Measurements from ENCODE around the gene GZMB.

GZMB gene

GRCh38 chr14:24634158-24634557 is at the start of gene GZMB:
GZMB (minus strand) TSS chr14:24634190; CDS start chr14:24634160, 30 bp downstream.
- no peaks in the 10 kb centered on the region for H3K79me2 ChIP-seq
- no peak for TF ChIP-seq CTCF (IDR thresholded peaks at IDR 0.05)
- H3K4me1 ChIP-seq, result no peaks in the 10 kb centered on the region
- H3K9ac ChIP-seq, result no peak within 1 kb of the TSS
- no peaks in the 10 kb centered on the region for H3K27me3 ChIP-seq (ENCODE audit: control insufficient read depth, insufficient read depth, low read length)
- H3K9me3 ChIP-seq (ENCODE audit: control insufficient read depth, low read length), result no peaks in the 10 kb centered on the region
- H2AFZ ChIP-seq, result no peak within 1 kb of the TSS
- H3K36me3 ChIP-seq (ENCODE audit: control insufficient read depth, insufficient read depth, low read length), result no peaks in the 10 kb centered on the region
- no peak within 1 kb of the TSS for H3K4me2 ChIP-seq (ENCODE audit: low read length)
- no peak within 1 kb of the TSS for H3K27ac ChIP-seq
- no peak within 1 kb of the TSS for H3K4me3 ChIP-seq (ENCODE audit: low read depth, low read length)

GRCh38 chr14:24681056-24681455 is 47.1 kb upstream of the GZMB start:
- H2AFZ ChIP-seq, result no peak overlapping the region
- H3K4me1 ChIP-seq, result no peaks in the 10 kb centered on the region
- H3K27me3 ChIP-seq (ENCODE audit: control insufficient read depth, insufficient read depth, low read length), result no peaks in the 10 kb centered on the region
- H3K9ac ChIP-seq, result no peak overlapping the region
- TF ChIP-seq CTCF (IDR thresholded peaks at IDR 0.05), result no peak
- no peak overlapping the region for H3K27ac ChIP-seq
- H3K4me2 ChIP-seq (ENCODE audit: low read length), result no peak overlapping the region
- no peaks in the 10 kb centered on the region for H3K9me3 ChIP-seq (ENCODE audit: control insufficient read depth, low read length)
- H3K4me3 ChIP-seq (ENCODE audit: low read depth, low read length), result no peak overlapping the region
- no peaks in the 10 kb centered on the region for H3K79me2 ChIP-seq
- H3K36me3 ChIP-seq (ENCODE audit: control insufficient read depth, insufficient read depth, low read length), result no peaks in the 10 kb centered on the region

- H3K9ac ChIP-seq, result no peak overlapping the region
Observed at GRCh38 chr14:24680516-24680915, 46.5 kb upstream of the GZMB start.

GRCh38 chr14:24679248-24679961 is 45.4 kb upstream of the GZMB start:
- H3K79me2 ChIP-seq, result no peaks in the 10 kb centered on the region
- no peaks in the 10 kb centered on the region for H3K4me1 ChIP-seq
- H3K27ac ChIP-seq, result no peak overlapping the region
- no peak overlapping the region for H3K9ac ChIP-seq
- H3K4me2 ChIP-seq (ENCODE audit: low read length), result no peak overlapping the region
- no peak overlapping the region for H3K4me3 ChIP-seq (ENCODE audit: low read depth, low read length)
- H2AFZ ChIP-seq, result no peak overlapping the region
- H3K9me3 ChIP-seq (ENCODE audit: control insufficient read depth, low read length), result no peaks in the 10 kb centered on the region
- H3K27me3 ChIP-seq (ENCODE audit: control insufficient read depth, insufficient read depth, low read length), result no peaks in the 10 kb centered on the region
- H3K36me3 ChIP-seq (ENCODE audit: control insufficient read depth, insufficient read depth, low read length), result no peaks in the 10 kb centered on the region
- TF ChIP-seq CTCF (IDR thresholded peaks at IDR 0.05), result no peak

More at GRCh38 chr14:24680516-24680915, 46.5 kb upstream of the GZMB start:
- Histone ChIP-seq H3K4me1 (no peaks in the 10 kb centered on the region), H3K9me3 (ENCODE audit: control insufficient read depth, low read length) (no peaks in the 10 kb centered on the region), H3K79me2 (no peaks in the 10 kb centered on the region), H3K27ac (no peak overlapping the region), H3K27me3 (ENCODE audit: control insufficient read depth, insufficient read depth, low read length) (no peaks in the 10 kb centered on the region), H2AFZ (no peak overlapping the region), H3K4me2 (ENCODE audit: low read length) (no peak overlapping the region), H3K4me3 (ENCODE audit: low read depth, low read length) (no peak overlapping the region), H3K36me3 (ENCODE audit: control insufficient read depth, insufficient read depth, low read length) (no peaks in the 10 kb centered on the region)
- TF ChIP-seq CTCF (IDR thresholded peaks at IDR 0.05), result no peak

GRCh38 chr14:24678801-24679247 is 44.8 kb upstream of the GZMB start:
- H3K36me3 ChIP-seq (ENCODE audit: control insufficient read depth, insufficient read depth, low read length), result no peaks in the 10 kb centered on the region
- TF ChIP-seq CTCF (IDR thresholded peaks at IDR 0.05), result peak; percentile 88
- no peak overlapping the region for H3K9ac ChIP-seq
- no peaks in the 10 kb centered on the region for H3K27me3 ChIP-seq (ENCODE audit: control insufficient read depth, insufficient read depth, low read length)
- H3K79me2 ChIP-seq, result no peaks in the 10 kb centered on the region
- peak overlapping the region; percentile 67 for H3K4me2 ChIP-seq (ENCODE audit: low read length)
- no peaks in the 10 kb centered on the region for H3K9me3 ChIP-seq (ENCODE audit: control insufficient read depth, low read length)
- H3K4me1 ChIP-seq, result no peaks in the 10 kb centered on the region
- no peak overlapping the region for H3K27ac ChIP-seq
- H3K4me3 ChIP-seq (ENCODE audit: low read depth, low read length), result peak overlapping the region; percentile 43
- peak overlapping the region; percentile 87 for H2AFZ ChIP-seq
